ENCODE data around the gene PICK1. TPM values are rescaled to one million over a fixed set of nuclear protein-coding genes. Genes with fewer than 3 reads are reported as not detected.

Gene PICK1
- total and polyA plus RNA-seq, 2 of the 8 experiments (the other 6 are each of a cell fraction or from before 2014, with no cell fraction given), result 20.4 to 22.9 TPM

DNA sequence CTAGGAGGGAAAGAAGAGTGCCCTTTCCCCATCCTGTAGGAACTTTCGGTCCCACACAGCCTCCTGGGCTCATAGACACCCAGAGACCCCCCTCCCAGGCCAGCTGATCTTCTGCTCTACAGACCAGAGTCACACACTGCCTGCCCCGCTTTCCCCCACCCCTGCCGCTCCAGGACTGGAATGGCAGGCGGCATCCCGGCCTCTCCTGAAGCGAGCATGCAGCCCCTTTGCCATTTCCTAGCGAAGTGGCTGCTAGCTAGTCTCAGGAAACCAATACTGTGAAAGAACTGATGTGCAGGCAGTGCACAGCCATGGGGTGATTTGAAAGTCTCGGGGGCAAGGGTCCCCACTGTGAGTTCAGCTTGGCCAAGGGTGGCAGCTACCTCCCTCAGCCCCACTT lies 8.3 kb downstream of the PICK1 start:
- no peak overlapping the region for H2BK12ac ChIP-seq (ENCODE audit: low read depth, low read length)
- FAIRE-seq, result no peak
- H3K4me3 ChIP-seq (ENCODE audit: extremely low read depth in 1 of 4, insufficient read depth in 2 of 4, low read depth in 3 of 4, low read length in 4 of 4), result no peak overlapping the region
- no peak overlapping the region for H4K91ac ChIP-seq (replicated peaks; ENCODE audit: insufficient read length, low read length)
- H2AFZ ChIP-seq (ENCODE audit: low read length), result no peak overlapping the region
- H3K79me1 ChIP-seq (ENCODE audit: low read depth, low read length), result no peaks in the 10 kb centered on the region
- peaks cover 0 to 4% of the 10 kb centered on the region in 2 experiments for H4K20me1 ChIP-seq (replicated peaks in 1 of 2; ENCODE audit: control insufficient read depth in 1 of 2, insufficient read depth in 2 of 2, low read length in 2 of 2)
- no peak overlapping the region for H3K23ac ChIP-seq (ENCODE audit: insufficient read length)
- no peaks in the 10 kb centered on the region for H3K23me2 ChIP-seq (ENCODE audit: low read depth, low read length)
- DNase-seq (ENCODE audit: low read depth in 1 of 2, low spot score in 2 of 2), result no peak
- no peak overlapping the region for H4K5ac ChIP-seq (ENCODE audit: insufficient read length, low read depth, low read length)
- POLR2A ChIA-PET (ENCODE audit: partially characterized antibody), result interaction anchor here (0.9 to 1.2 kb wide), 3 partner anchors 8 to 67 kb away, joined by 3 to 5 read pairs (median 3); partner anchors contain the start of gene PICK1
- 93% methylated on average over 4 of the region's 8 CpGs; no CpG with 5 or more reads in 1 of the 2 experiments for WGBS, 2 experiments (ENCODE audit: extremely low coverage in 1 of 2, insufficient coverage in 1 of 2, insufficient read length in 1 of 2, insufficient replicate concordance in 2 of 2, low coverage in 1 of 2, low lambda C conversion rate in 2 of 2, missing lambda C conversion rate in 1 of 2)
- CTCF ChIA-PET (ENCODE audit: partially characterized antibody), result interaction anchor here (0.5 to 12.5 kb wide), 9 partner anchors 9 to 1160 kb away, joined by 3 to 264 read pairs (median 6); partner anchors contain the start of gene PICK1
- no peak overlapping the region for H3K4me2 ChIP-seq (ENCODE audit: insufficient read depth in 1 of 2, low read depth in 2 of 2, low read length in 2 of 2)
- TF ChIP-seq FOSL1 (IDR thresholded peaks at IDR 0.05; ENCODE audit: insufficient read depth, low read depth, low read length) (no peak), NRF1 (IDR thresholded peaks at IDR 0.05; ENCODE audit: low read depth, low read length) (no peak), E2F6 (IDR thresholded peaks at IDR 0.05) (no peak), SIRT6 (IDR thresholded peaks at IDR 0.05; ENCODE audit: low read length) (no peak), SIN3A (conservative IDR thresholded peaks at IDR 0.05 in 1 of 2, IDR thresholded peaks at IDR 0.05 in 1 of 2; ENCODE audit: low read depth in 1 of 2, low read length in 2 of 2) (no peak), SIX5 (IDR thresholded peaks at IDR 0.05; ENCODE audit: low read depth, low read length) (no peak), NANOG (IDR thresholded peaks at IDR 0.05; ENCODE audit: insufficient read depth, low read depth, low read length, poor library complexity, severe bottlenecking) (no peak), SRF (IDR thresholded peaks at IDR 0.05; ENCODE audit: low read depth, low read length) (no peak), CHD1 (IDR thresholded peaks at IDR 0.05; ENCODE audit: low read depth, low read length) (no peak), HDAC6 (IDR thresholded peaks at IDR 0.05; ENCODE audit: low read depth, low read length) (no peak)
- no peak overlapping the region for H2BK15ac ChIP-seq (ENCODE audit: low read length)
- H2AK5ac ChIP-seq (ENCODE audit: low read depth, low read length), result no peak overlapping the region
- no peaks in the 10 kb centered on the region for H3K79me2 ChIP-seq (ENCODE audit: control insufficient read depth in 1 of 2, insufficient read depth in 2 of 2, low read length in 2 of 2)
- H3K27ac ChIP-seq (ENCODE audit: low read depth, low read length), result no peak overlapping the region
- no peaks in the 10 kb centered on the region for H3K9me3 ChIP-seq (ENCODE audit: insufficient read depth in 2 of 2, low read depth in 1 of 2, low read length in 1 of 2)
- peaks cover 7 to 20% (median 12%) of the 10 kb centered on the region in 4 experiments; a peak in 7 of 8 replicates for H3K36me3 ChIP-seq (ENCODE audit: control insufficient read depth in 2 of 4, insufficient read depth in 4 of 4, low read length in 3 of 4)
- no peak overlapping the region for H4K8ac ChIP-seq (ENCODE audit: extremely low read depth, insufficient read depth, low read length)
- H3K56ac ChIP-seq (replicated peaks; ENCODE audit: insufficient read length, low read depth, low read length), result no peak overlapping the region
- no peak overlapping the region for H2BK5ac ChIP-seq (ENCODE audit: low read depth, low read length)
- no peak overlapping the region for H2BK20ac ChIP-seq (ENCODE audit: low read length)
- H3K18ac ChIP-seq (ENCODE audit: extremely low read depth, low read length), result no peak overlapping the region
- H3K27me3 ChIP-seq (replicated peaks in 1 of 4; ENCODE audit: control insufficient read depth in 3 of 4, extremely low read depth in 1 of 4, insufficient read depth in 3 of 4, low read length in 3 of 4), result no peaks in the 10 kb centered on the region
- H3K4me1 ChIP-seq (replicated peaks in 1 of 4; ENCODE audit: control insufficient read depth in 3 of 4, insufficient read depth in 4 of 4, low read length in 3 of 4), result no peaks in the 10 kb centered on the region
- H3K9ac ChIP-seq (replicated peaks in 1 of 4; ENCODE audit: extremely low read depth in 1 of 4, low read depth in 3 of 4, low read length in 3 of 4), result no peak overlapping the region
- no peak overlapping the region for H3K4ac ChIP-seq (replicated peaks; ENCODE audit: insufficient read length, low read depth, low read length)
- no peak overlapping the region for H2BK120ac ChIP-seq (replicated peaks; ENCODE audit: low read depth, low read length)
- H3K14ac ChIP-seq (ENCODE audit: insufficient read length), result no peak overlapping the region
